ENCODE results near the gene MSRB2. TPM values are rescaled to one million over a fixed set of nuclear protein-coding genes. Genes with fewer than 3 reads are reported as not detected.

MSRB2 gene
- total and polyA plus RNA-seq, 2 of the 4 experiments (the other 2 are of a cell fraction): 10.6 to 20.1 TPM

- DNase-seq (no peak), ATAC-seq (ENCODE audit: low read depth) (peak; percentile 53; the same call in 1 of the 2 replicates)
- ChIA-PET POLR2A (ENCODE audit: unreplicated experiment) (no interaction called here), CTCF (no interaction called here)
- H4K91ac ChIP-seq (ENCODE audit: insufficient read depth, low read depth, low read length): no peak overlapping the region
- H3K27ac ChIP-seq (ENCODE audit: insufficient read depth, low read length): no peak overlapping the region
- no peaks in the 10 kb centered on the region for H3K79me1 ChIP-seq (ENCODE audit: low read depth in 1 of 2, low read length in 2 of 2)
- H3K18ac ChIP-seq (ENCODE audit: low read depth, low read length): no peak overlapping the region
- in situ Hi-C loops (cut with MboI; ENCODE audit: low sequenced_read_pairs): loop anchor here (10.0 to 25.0 kb wide), 5 partner anchors 154 to 1362 kb away; partner anchors contain the start of gene KIAA1217
- TF ChIP-seq RAD21 (IDR thresholded peaks at IDR 0.05; ENCODE audit: low read length) (no peak), CHD1 (IDR thresholded peaks at IDR 0.05; ENCODE audit: low read depth, low read length) (no peak), RCOR1 (IDR thresholded peaks at IDR 0.05; ENCODE audit: insufficient replicate concordance, low read length) (no peak), SMC3 (IDR thresholded peaks at IDR 0.05; ENCODE audit: low read depth, low read length) (no peak), RFX5 (IDR thresholded peaks at IDR 0.05; ENCODE audit: low read depth, low read length) (no peak), FOS (IDR thresholded peaks at IDR 0.05; ENCODE audit: low read depth, low read length) (no peak), BHLHE40 (IDR thresholded peaks at IDR 0.05; ENCODE audit: low read depth, low read length) (no peak), MAFK (IDR thresholded peaks at IDR 0.05; ENCODE audit: low read depth, low read length) (no peak), CTCF (conservative IDR thresholded peaks at IDR 0.05; ENCODE audit: low read depth, low read length) (no peak), MXI1 (IDR thresholded peaks at IDR 0.05; ENCODE audit: borderline replicate concordance, low read depth, low read length) (no peak), MAZ (IDR thresholded peaks at IDR 0.05; ENCODE audit: borderline replicate concordance, low read depth, low read length) (no peak)
- no peak overlapping the region for H4K8ac ChIP-seq (ENCODE audit: low read depth in 2 of 2, low read length in 2 of 2)
- H3K56ac ChIP-seq (ENCODE audit: extremely low read depth, insufficient read depth, low read length): no peak overlapping the region
- intact Hi-C loops (cut with micrococcal nuclease): no loop called here
- no peak overlapping the region for H3K14ac ChIP-seq (replicated peaks; ENCODE audit: low read depth, low read length)
- no peak overlapping the region for H3K4me3 ChIP-seq (ENCODE audit: insufficient read depth, low read depth, low read length)
- H2BK20ac ChIP-seq (ENCODE audit: low read depth, low read length): no peak overlapping the region
- H3K36me3 ChIP-seq (ENCODE audit: control insufficient read depth, insufficient read depth, low read length): no peaks in the 10 kb centered on the region
- H3K4ac ChIP-seq (ENCODE audit: low read depth, low read length): no peak overlapping the region
- H3K9ac ChIP-seq (ENCODE audit: low read depth, low read length): no peak overlapping the region
- no peak overlapping the region for H4K5ac ChIP-seq (ENCODE audit: low read depth, low read length)
- H3K4me2 ChIP-seq (ENCODE audit: low read depth, low read length): peak overlapping the region; percentile 41; the same call in 1 of the 2 replicates
- H2AK9ac ChIP-seq (replicated peaks; ENCODE audit: low read depth, low read length, poor library complexity): no peak overlapping the region
- no peaks in the 10 kb centered on the region for H3K4me1 ChIP-seq (ENCODE audit: control insufficient read depth, insufficient read depth, low read length)
- no peaks in the 10 kb centered on the region for H3K27me3 ChIP-seq (ENCODE audit: control insufficient read depth, insufficient read depth, low read length)
- no peak overlapping the region for H2AK5ac ChIP-seq (ENCODE audit: low read depth, low read length)
- no peak overlapping the region for H2BK120ac ChIP-seq (ENCODE audit: low read depth, low read length)
- no peaks in the 10 kb centered on the region for H4K20me1 ChIP-seq (ENCODE audit: insufficient read depth, low read length)
- H2BK5ac ChIP-seq (ENCODE audit: low read depth, low read length, poor library complexity, severe bottlenecking): no peak overlapping the region
- dilution Hi-C loops (cut with HindIII; ENCODE audit: low sequenced_read_pairs, unreplicated experiment): no loop called here
- no TSS peak for BruUV-seq (replicated peaks)
- H3K23ac ChIP-seq (ENCODE audit: low read depth, low read length): no peak overlapping the region
- no peak overlapping the region for H2BK15ac ChIP-seq (ENCODE audit: low read depth, low read length)
- WGBS, 2 experiments (ENCODE audit: extremely low coverage in 2 of 2, insufficient read length in 1 of 2): 55% methylated on average over 6 of the region's 12 CpGs; no CpG with 5 or more reads in 1 of the 2 experiments
- H2AFZ ChIP-seq (replicated peaks; ENCODE audit: low read length, poor library complexity): peak overlapping the region; percentile 13
- H3K9me3 ChIP-seq (ENCODE audit: control insufficient read depth, insufficient read depth, low read length): no peaks in the 10 kb centered on the region
- H3K9me1 ChIP-seq (ENCODE audit: insufficient read depth, low read length): no peaks in the 10 kb centered on the region
Measured at GRCh38 chr10:23150610-23151009, 55.2 kb downstream of the MSRB2 start.
